Amniotic epithelial cell (primary cell): ENCODE results near the gene CD164L2.
A peak's percentile ranks its signal among the peaks of the same experiment; 100 is the strongest.
"Not testable (repeated sequence)": the region's sequence is repeated elsewhere in the genome, so short reads cannot be mapped to it uniquely, and the experiment has no call there.

Experiments
- DNase-seq: peaks from one replicate; pipeline ENCODE4 v3.0.0-alpha.2; 2010; ENCODE audit warnings: low read depth

CD164L2 gene

DNA sequence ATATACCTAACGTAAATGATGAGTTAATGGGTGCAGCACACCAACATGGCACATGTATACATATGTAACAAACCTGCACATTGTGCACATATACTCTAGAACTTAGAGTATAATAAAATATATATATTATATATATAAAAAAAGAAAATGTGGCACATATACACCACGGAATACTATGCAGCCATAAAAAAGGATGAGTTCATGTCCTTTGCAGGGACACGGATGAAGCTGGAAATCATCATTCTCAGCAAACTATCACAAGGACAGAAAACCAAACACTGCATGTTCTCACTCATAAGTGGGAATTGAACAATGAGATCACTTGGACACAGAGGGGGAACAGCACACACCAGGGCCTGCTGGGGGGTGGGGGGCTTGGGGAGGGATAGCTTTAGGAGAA lies 1.7 kb upstream of the CD164L2 start:
- not testable (repeated sequence) for DNase-seq

DNA sequence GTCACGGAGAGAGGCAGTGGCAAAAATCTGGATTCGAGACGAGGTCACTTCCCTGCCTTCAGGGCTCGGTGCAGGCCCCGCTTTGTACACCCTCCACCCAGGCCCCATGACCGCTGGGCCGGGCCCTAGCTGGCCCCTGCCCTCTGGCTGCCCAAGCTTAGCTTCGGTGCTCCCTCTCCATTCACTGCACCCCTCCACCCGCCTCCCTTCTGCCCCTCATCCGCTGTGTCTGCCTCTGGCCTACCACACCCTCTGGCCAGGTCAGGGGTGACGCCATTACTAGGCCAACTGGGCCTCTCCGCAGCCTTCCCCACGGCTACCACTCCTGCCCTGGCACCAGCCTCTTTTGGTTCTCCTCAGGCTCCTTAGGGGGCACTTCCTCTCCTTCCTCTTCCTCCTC lies 528 bp upstream of the CD164L2 start:
- DNase-seq: no peak

DNA sequence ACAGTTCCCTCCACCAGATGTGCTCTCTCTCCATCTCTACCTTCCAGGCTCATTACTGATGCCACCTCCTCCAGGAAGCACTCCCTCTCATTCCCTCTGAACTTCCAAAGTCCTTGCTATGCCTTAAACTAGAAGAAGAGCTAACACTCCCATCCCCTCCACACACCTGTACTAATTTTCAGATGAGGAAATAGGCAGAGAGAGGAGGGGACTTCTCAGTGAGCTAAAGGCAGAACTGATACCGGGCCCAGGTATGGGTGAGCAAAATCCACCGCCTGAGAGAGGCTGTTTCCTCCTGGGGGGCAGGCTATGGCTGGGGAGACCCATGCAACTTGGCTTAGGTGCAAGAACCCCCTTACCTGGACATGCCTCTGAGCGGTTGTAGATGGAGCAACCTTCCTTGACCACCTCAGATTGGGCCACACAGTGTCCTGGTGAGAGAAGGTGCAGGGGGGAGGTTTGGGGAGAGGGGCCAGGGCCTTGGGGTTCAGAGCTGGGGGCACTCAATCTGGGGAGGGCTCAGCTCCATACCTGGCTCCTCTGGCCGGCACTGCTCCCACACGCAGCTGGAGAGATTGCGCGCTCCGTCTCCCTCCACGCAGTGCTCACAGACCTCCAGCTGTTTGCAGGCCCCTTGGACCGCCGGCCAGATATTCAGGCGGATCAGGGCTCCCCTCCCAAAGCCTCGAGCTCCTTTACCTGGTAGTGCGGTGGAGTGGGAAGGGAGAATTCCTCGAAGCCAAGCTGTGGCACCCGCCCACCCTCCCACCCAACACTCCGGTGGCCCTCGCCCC lies 967 bp downstream of the CD164L2 start:
- no peak for DNase-seq

DNA sequence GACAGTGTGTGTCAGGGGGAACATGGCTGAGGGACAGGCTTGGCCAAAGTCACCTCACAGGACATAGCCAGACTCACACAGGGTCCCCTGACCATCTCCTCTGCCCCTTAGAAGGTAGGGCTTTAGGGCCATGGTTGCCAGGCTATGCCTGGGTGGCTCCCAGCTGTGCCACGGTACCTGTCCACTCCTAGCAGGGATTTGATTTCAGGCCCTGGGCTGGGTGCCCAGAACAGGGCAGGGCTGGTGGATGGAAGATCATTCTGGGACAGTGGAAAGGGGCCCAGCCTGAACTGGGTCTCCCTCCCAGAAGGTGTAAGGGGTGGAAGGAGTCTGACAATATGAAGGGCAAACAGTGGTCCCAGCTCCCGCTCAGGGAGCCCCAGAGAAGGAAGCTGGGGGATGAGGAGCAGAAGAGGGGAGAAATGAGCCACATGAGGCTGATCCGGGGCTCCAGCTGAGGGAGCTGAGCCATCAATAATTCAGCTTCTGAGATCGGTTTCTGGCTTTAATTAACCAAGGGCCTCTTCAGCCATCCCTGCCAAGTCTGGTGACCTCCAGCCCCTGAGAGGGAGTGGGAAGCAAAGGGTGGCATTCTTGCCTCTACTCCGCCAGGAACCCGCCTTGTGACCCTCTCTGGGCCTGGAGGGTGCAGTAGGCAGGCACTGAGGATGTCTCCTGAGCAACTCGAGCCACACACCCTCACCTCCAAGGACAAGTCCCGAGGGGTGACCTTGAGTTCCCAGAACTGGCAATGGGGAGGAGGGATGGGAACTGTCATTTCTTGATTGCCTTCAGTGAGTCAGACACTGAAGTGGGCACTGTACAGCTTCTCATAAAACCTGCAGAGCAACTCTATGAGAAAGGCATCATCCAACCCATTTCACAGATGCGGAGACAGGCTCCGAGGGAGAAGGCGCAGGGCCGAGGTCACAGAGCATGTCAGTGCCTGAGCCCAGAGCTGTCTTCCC lies 2.1 kb downstream of the CD164L2 start:
- no peak for DNase-seq

DNA sequence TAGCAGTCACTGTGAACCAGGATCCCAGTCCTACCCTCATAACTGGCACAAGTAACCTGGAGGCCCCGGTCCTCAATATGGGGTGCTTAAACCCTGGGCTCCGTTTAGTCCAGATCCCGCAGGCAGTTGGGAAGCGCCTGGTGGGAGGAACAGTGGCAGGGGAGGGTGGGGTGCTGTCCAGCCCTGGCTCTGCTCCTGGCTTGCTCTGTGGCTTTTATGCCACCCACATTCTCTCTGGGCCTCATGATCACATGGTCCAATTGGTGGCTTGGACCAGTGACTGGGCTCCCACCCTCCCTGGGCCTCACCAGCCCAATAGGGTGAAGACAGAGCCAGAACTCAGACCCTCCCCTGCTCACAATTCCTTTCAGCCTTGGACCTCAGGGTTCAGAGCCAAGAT lies 2.9 kb downstream of the CD164L2 start:
- DNase-seq: no peak

DNA sequence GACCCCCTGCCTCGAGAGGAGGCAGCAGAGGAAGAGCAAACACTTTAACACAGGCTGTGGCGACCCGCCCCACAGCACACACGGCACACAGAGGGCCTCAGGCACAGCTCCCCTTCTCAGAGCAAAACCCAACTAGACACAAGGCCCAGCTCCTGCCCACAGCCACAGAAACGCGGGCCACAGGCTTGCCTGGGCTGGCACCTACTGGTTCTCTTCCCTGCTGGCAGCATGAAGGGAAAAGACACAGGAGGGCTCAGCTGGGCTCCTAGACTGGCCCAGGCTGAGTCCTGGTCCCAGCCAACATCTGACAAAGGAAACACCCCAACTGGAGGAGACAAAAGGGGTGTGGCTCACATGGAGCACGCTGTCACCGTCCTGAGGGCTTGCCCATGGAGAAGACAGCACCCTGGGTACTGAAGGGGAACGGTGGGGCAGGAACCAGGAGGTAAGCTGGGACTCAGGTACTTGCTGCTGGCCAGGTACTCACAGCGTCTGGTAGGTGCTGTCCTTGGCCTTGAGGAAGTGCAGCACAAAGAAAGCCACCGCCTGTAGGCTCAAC lies 3.5 kb downstream of the CD164L2 start:
- no peak for DNase-seq

DNA sequence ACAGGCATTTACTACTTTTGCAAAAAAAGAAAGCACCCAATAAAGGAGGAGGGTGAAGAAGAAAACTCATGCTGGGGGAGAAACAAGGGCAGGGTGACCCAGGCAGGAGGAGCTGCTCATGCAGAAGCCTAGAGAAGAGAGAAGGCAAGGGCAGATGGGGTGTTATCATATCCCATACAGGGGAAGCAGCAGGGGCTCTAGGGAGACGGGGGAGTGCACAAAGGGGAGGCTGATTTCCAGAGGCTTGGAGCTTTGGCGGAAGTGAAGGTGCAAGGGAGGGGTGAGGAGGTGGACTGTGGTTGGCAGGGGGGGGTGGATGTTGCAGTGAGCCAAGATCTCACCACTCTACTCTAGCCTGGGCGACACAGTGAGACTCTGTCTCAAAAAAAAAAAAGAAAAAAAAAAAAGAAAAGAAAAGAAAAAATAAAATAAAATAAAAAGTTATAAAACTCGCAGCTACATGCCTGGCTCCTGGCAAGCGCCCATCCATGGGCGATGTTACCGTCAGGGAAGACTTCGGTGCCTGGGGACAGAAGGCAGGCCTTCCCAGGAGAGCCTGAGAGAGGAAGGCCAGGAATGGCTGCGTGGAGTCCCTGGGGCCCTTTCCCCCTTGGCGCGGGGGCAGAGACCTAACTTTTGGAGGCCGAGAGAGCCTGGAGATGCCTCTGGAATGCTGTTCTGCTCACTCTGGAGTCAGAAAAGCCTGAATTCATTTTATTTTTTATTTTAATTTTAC lies 5.2 kb downstream of the CD164L2 start:
- no peak for DNase-seq

DNA sequence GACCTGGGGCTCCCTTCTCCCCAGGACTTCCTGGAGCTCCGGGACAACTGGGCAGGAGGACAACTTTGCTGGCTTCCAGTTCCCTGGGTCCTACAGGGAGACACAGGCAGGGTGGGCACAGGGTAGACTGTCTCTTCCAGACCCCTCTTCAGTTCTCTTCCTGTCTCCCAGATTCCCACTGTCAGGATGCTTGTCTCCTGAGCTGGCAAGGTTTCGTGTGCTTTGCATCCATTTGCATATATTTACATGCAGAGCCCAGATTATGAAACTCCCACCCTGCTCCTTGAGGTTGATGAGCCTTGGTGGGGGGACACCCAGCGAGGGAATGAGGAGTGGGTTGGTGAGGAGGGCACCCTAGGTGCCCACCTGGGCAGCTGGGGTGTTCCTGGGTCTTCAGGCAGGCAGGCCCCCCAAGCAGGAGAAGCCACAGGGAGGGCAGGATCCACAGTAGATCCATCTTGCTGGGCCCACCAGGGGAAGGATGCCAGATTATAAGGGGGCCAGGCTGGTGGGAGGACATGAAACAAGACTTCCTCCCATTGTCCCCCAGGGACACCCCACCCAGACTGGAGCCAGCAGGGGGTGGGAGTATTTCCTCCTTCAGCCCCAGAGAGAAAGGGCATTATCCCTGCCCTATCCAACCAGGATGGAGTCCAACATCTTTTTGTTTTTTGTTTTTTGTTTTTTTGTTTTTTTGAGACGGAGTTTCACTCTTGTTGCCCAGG lies 8.6 kb downstream of the CD164L2 start, which contains the start of gene FCN3:
TSS of gene FCN3 (minus strand) at position 463 of the 725 bp plus-strand sequence. CDS start at position 457, 6 bp downstream.
- no peak for DNase-seq

DNA sequence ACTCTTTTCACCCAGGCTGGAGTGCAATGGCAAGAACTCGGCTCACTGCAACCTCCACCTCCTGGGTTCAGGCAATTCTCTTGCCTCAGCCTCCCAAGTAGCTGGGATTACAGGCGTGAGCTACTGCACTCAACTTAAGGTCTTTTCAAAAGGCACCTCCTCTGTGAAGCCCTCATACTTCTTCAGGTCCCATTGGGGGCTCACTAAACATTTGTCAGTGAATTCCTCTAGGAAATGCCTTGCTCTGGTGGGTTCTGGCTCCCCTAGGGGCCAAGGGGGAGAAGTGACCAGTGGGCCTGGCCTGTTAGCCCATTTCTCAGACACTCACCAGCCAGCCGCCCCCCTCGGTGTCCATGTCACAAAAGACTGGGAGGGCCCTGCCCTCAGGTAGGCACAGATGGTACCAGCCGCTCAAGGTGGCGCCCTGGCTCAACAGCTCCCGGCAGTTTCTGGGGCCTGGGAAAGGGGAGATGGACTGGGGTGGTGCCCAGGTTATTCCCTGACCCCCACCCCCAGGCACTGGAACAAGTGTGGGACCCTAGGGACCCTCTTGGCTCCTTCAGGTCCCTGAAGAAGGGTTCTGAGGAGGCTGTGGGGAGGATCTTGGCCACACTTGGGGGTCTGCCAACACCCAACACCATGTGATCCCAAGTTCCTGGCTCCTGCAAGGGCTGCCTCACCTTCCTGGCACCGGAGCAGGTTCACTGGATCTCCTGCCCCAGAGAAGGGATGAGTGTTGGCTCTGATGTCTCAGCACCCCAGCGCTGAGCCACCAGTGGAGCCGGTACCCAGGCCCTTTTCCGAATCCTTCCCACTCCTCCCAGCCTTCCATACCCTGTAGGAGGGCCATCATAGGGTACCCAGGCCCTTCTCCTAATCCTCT lies 10.1 kb downstream of the CD164L2 start:
- no peak for DNase-seq

DNA sequence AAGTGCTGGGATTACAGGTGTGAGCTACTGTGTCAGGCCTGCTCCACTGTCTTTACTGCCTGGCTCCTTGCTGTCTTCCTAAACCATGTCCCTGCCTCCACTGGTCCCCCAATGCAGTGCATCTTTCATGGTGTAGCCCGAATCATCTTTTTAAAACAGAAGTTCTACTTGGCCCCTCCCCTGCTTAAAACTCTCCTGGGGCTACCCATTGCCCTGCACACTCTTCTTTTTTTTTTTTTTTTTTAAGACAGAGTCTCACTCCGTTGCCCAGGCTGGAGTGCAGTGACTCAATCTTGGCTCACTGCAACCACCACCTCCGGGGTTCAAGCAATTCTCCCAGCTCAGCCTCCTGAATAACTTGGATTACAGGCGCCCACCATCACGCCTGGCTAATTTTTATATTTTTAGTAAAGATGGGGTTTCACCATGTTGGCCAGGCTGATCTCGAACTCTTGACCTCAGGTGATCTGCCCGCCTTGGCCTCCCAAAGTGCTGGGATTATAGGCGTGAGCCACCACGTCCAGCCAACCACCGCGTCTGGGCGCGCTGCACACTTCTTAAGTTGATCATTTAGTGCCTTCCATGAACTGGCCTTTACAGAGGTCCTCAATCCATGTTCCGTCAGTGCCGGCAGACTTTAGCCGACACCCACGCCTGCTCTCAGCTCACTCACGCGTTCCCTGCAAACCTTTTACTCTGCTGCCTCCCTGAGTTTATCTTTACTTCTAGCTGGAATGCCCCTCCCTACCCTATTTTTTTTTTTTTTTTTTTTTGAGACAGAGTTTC lies 10.9 kb downstream of the CD164L2 start:
- DNase-seq: peak; percentile 63

DNA sequence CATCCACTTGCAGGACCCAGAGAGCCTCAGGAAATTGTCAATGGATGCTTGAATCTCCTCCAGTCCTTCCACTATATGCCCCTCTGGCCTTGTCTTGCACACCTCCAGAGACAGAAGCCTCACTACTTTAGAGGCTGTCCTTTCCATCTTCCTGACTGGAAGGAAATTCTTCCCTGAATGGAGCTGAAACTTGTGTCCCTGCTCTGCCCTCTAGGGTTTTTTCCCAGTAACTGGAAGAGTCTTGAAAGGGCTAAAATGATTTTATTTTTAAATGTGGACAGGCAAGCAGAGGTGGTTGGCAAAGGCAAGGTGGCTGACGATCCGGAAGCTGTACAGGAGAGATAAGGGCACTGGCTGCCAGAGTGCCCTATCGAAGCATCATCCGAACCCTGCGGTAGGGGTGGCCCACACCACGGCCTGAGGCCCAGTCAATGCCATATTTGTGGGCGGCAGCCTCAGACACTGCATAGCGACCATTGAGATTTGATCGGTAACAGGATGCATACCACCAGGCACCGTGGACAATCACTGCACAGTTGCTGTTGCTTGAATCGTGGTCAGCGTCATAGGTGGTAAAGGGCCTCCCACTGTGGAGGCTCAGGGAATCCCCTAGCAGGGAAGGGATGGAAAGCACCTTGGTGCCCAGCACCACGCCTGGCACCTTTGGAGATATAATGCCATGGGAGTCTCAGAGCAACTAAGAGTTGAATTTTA lies 14.1 kb downstream of the CD164L2 start:
- DNase-seq: peak; percentile 25

DNA sequence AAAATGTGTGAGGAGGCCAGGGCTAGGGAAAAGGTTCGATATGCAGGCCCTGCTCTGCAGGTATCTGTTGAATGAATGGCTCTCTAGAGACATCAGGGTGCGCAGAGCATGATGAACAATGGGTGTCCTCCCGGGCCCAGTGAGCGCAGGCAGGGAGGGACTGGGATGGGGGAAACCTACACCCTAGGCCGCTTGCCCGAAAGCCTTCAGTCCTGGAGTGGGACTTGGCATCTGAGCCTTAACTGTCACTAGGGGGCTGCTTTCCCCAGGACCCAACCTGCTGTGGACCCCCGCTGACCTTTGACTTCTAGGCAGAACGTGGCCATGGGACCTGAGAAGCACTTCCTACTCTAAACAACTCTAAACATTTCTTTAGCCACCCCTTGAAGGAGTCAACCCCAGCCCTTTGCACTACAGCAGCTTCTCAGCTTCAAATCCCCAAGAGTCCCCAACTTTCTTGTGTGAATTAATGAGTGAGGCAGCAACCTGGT lies 15.9 kb downstream of the CD164L2 start:
- no peak for DNase-seq

DNA sequence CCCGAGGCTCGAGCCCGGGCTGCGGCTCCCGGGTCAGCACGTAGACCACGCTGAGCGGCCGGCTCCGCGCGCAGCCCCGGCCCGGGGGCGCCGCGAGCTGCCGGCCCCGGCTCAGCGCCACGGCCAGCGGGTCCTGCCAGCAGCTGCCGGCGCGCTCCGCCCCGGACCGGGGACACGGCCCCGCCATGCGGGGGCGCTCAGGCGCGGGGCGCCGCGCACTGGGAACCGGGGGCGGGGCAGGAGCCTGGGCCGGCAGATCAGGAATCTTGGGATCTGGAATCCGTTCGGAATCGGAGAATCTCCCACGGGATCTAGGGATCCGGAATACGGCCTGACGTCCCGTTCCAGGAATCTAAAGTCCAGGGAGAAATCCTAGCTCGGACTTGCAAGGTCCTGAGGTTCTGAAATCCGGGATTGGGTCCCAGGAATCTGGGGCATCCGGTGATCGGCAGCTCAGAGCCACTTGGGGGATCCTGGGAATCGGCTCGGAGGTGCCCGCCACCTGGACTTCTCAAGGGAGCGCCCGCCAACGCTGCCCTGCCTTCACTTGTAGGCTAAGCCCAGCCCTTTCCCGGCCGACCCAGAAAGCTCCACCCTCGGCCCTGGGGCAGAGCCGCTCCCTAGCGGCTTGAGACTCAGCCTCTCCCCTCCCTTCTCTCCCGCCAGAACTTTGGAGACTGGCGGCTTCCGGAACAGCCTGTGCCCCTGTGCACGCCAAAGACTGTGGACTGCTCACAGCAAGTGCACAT lies 16.5 kb downstream of the CD164L2 start, which contains the start of gene MAP3K6:
TSS of gene MAP3K6 (minus strand) at position 551 of the 749 bp plus-strand sequence. CDS start at position 187, 364 bp downstream.
- peak; percentile 59 for DNase-seq

DNA sequence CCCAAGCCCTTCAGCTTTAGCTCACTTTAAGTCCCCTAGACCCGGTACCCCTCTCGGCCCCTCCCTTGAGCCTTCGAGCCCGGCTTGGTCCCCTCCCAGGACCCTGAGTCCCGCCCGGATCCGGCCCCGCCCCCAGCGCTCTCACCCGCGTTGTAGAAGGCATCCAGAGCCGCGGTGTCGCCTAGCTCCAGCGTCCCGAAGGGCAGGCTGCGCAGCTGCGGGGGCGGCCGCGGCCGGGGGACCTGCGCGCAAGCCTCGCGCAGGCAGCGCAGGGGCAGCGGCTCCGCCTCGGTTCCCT lies 17.1 kb downstream of the CD164L2 start:
- DNase-seq: peak; percentile 17

DNA sequence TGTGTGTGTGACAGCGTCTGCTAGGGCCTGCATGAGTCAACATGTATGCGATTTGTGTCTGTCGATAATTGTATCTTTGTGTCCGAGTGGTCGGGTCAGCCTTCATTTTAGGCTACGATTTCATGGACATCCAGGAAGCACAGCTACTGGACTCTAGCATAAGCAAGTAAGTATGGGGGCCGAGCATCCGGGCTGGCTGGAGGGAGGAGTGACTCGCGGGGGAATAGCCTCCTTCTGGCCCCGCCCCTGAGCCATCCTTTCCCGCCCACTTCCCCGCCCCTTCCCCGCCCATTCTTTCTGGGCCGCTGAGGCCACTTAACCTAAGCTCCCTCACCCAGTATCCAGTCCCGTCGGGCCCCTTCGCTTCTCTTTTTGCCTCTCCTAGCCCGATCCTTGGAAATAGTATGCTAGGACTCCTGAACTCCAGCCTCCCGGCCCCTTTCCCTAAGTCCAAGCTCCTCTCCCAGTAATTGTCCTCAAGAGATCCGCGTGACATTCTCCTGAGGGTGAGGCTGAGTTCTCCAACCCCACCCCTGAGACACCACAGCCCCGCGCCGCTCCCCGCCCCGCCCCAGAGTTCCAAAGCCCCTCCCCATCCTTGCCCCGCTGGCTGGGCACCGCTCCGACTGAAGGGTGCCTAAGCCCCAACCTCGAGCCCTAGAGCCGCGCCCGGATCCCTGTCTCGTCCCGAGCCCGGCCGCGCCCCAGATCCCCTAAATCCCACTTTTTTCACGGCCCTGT lies 17.6 kb downstream of the CD164L2 start:
- DNase-seq: peak; percentile 82

DNA sequence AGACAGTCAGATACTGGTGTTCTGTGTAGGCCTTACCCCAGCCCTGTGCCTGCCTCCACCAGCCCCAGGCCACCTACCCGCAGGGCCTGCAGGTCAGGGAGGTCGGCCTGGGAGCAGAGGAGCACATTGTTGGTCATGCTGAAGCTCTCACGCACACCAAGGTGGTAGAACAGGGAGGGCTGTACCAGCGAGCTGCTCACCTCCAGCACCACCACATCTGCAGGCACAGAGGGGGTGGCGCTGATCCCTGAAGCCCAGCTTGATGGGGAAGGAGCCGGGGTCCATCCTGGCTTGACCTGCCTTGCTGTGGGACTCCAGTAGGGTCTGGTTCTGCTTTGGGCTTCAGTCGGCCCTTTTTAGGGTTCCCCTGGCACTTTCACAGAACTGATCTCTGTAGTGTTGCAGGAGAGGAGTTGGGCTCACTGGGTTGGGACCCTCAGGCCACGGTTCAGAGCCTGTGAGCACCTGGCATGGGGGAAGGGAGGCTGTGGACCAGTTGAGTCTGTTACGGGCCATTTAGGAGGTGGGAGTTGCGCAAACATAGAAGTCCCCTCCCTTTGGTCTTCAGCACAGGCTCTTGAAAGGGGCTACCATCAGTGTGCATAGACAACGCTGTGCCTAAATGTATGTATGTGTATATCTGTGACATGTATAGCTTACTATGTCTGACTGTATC lies 18.3 kb downstream of the CD164L2 start:
- DNase-seq: no peak
